Measurements from ENCODE around the gene WDR4.

GRCh38 chr21:42844411-42845113, 34.8 kb downstream of the WDR4 start:
- TF ChIP-seq CTCF (conservative IDR thresholded peaks at IDR 0.05; ENCODE audit: low read depth in 2 of 2) = no peak
- TF ChIP-seq POLR2AphosphoS5 (IDR thresholded peaks at IDR 0.05; ENCODE audit: low read depth) = no peak
- TF ChIP-seq EZH2 (IDR thresholded peaks at IDR 0.05; ENCODE audit: low read depth, unreplicated experiment) = no peak
- TF ChIP-seq REST (IDR thresholded peaks at IDR 0.05; ENCODE audit: unreplicated experiment) = no peak
- TF ChIP-seq CREB1 (CRISPR knock-in tag; IDR thresholded peaks at IDR 0.05; ENCODE audit: low read depth) = no peak
- TF ChIP-seq EZH2phosphoT487 (IDR thresholded peaks at IDR 0.05; ENCODE audit: unreplicated experiment) = no peak

Measured in GM23338 (cell line).